BLaER1 (cell line): ENCODE measurements around the gene GZF1.

Experiments
- H3K27ac ChIP-seq: shearing (Covaris generic); formaldehyde crosslinking; 2 replicates; pipeline ENCODE4 v1.8.1; 2022
- H3K27me3 ChIP-seq: shearing (Covaris generic); formaldehyde crosslinking; 2 replicates; pipeline ENCODE4 v1.8.1; 2022
- H3K36me3 ChIP-seq: shearing (Covaris generic); formaldehyde crosslinking; 2 replicates; pipeline ENCODE4 v1.8.1; 2022
- H3K4me1 ChIP-seq: shearing (Covaris generic); formaldehyde crosslinking; 2 replicates; pipeline ENCODE4 v1.8.1; 2022
- H3K4me2 ChIP-seq: shearing (Covaris generic); formaldehyde crosslinking; 2 replicates; pipeline ENCODE4 v1.8.1; 2022
- H3K4me3 ChIP-seq: shearing (Covaris generic); formaldehyde crosslinking; 2 replicates; pipeline ENCODE4 v1.8.1; 2022
- H3K9ac ChIP-seq: shearing (Covaris generic); formaldehyde crosslinking; 2 replicates; pipeline ENCODE4 v1.8.1; 2022
- H3K9me3 ChIP-seq: shearing (Covaris generic); formaldehyde crosslinking; 2 replicates; pipeline ENCODE4 v1.8.1; 2022
- H4K20me1 ChIP-seq: shearing (Covaris generic); formaldehyde crosslinking; 2 replicates; pipeline ENCODE4 v1.8.1; 2022
- Cebpa-rat ChIP-seq: shearing (Covaris generic); IDR thresholded peaks from 2 replicates; pipeline ENCODE4 v1.8.1; 2022

The GZF1 gene

GRCh38 chr20:23401051-23401450 is 39.1 kb downstream of the GZF1 start:
- H3K36me3 ChIP-seq, result peaks cover 45% of the 10 kb centered on the region
- no peak overlapping the region for H3K4me3 ChIP-seq
- no peak overlapping the region for H3K9ac ChIP-seq
- no peak overlapping the region for H3K27ac ChIP-seq
- peaks cover 64% of the 10 kb centered on the region for H4K20me1 ChIP-seq
- peaks cover 24% of the 10 kb centered on the region for H3K4me1 ChIP-seq
- no peak overlapping the region for H3K4me2 ChIP-seq
- no peaks in the 10 kb centered on the region for H3K27me3 ChIP-seq
- H3K9me3 ChIP-seq, result no peaks in the 10 kb centered on the region
- no peak for TF ChIP-seq Cebpa-rat

DNA sequence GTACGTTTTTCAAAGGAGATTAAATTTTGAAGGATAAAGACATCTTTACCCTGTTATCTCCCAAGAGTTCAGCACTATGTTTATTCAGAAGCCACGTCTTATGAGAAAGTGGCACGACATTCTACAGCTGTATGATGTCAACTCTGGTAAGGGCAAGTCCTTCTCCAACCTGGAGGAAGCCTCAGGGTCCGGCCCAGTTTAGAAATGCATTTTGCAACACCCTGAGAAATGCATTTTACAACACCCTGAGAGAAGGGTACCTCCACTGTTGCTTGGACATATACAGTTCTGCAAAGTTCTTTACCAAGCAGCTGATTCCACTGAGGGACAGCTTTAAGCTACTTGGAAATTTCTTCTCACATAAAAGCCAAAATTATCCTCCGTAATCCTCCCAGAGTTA is 41.8 kb downstream of the GZF1 start:
- Histone ChIP-seq H3K4me1 (peaks cover 20% of the 10 kb centered on the region), H3K27ac (no peak overlapping the region), H3K36me3 (peaks cover 39% of the 10 kb centered on the region), H3K27me3 (no peaks in the 10 kb centered on the region), H4K20me1 (peaks cover 68% of the 10 kb centered on the region), H3K4me2 (no peak overlapping the region), H3K9me3 (no peaks in the 10 kb centered on the region), H3K9ac (no peak overlapping the region), H3K4me3 (no peak overlapping the region)
- no peak for TF ChIP-seq Cebpa-rat

- no peak overlapping the region for H3K9ac ChIP-seq
- peaks cover 35% of the 10 kb centered on the region for H3K36me3 ChIP-seq
- H3K4me1 ChIP-seq, result peaks cover 15% of the 10 kb centered on the region
- H3K4me2 ChIP-seq, result no peak overlapping the region
- H3K27me3 ChIP-seq, result no peaks in the 10 kb centered on the region
- H3K4me3 ChIP-seq, result no peak overlapping the region
- no peak for TF ChIP-seq Cebpa-rat
- H3K9me3 ChIP-seq, result no peaks in the 10 kb centered on the region
- peaks cover 72% of the 10 kb centered on the region for H4K20me1 ChIP-seq
- H3K27ac ChIP-seq, result no peak overlapping the region
These were observed 42.2 kb downstream of the GZF1 start for GRCh38 chr20:23404196-23404595.

- no peak overlapping the region for H3K4me2 ChIP-seq
- H3K4me1 ChIP-seq, result peaks cover 11% of the 10 kb centered on the region
- TF ChIP-seq Cebpa-rat, result no peak
- peaks cover 98% of the 10 kb centered on the region for H4K20me1 ChIP-seq
- H3K27me3 ChIP-seq, result no peaks in the 10 kb centered on the region
- H3K9ac ChIP-seq, result no peak overlapping the region
- H3K4me3 ChIP-seq, result no peak overlapping the region
- peaks cover 13% of the 10 kb centered on the region for H3K36me3 ChIP-seq
- no peak overlapping the region for H3K27ac ChIP-seq
- no peaks in the 10 kb centered on the region for H3K9me3 ChIP-seq
These were observed 44.9 kb downstream of the GZF1 start for GRCh38 chr20:23406880-23407279.

DNA sequence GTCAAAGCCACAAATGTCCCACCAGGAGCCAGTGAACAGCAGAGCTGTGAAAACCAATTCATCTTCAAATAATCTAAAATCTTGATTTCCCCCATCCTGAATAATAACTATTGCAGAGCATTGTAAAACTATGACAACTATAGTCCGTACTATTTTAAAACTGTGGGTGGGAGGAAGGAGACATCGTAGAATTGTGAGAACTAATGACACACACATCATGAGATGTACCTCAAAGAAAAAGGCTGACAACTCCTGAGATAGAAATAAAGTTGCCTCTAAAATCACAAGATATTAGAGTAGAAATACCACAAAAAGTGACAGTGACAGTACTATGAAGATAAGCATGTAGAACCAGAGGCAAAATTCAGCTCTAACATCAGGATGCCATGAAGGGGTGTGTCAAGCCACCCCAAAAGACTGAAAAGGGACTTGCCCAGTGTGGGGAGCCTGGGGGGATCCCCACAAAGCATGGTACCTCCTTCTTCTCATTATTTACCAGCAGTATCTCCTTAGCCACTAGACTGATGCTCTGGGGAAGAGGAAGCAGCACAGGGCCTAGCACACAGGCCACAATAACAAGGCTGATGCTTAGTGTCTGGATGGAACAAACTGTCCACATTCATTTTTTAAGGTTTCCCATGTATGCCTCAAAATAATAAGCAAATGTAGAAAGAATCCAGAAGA is 45.9 kb downstream of the GZF1 start:
- no peak overlapping the region for H3K27ac ChIP-seq
- H3K36me3 ChIP-seq, result peaks cover 2% of the 10 kb centered on the region
- H3K9ac ChIP-seq, result no peak overlapping the region
- peaks cover 98% of the 10 kb centered on the region for H4K20me1 ChIP-seq
- H3K27me3 ChIP-seq, result no peaks in the 10 kb centered on the region
- peaks cover 11% of the 10 kb centered on the region for H3K4me1 ChIP-seq
- H3K4me3 ChIP-seq, result no peak overlapping the region
- no peak for TF ChIP-seq Cebpa-rat
- no peaks in the 10 kb centered on the region for H3K9me3 ChIP-seq
- H3K4me2 ChIP-seq, result no peak overlapping the region

GRCh38 chr20:23408957-23409356 is 47.0 kb downstream of the GZF1 start:
- Histone ChIP-seq H3K27ac (no peak overlapping the region), H3K4me3 (no peak overlapping the region), H3K9ac (no peak overlapping the region), H3K4me1 (peaks cover 11% of the 10 kb centered on the region), H3K9me3 (no peaks in the 10 kb centered on the region), H4K20me1 (peaks cover 98% of the 10 kb centered on the region), H3K4me2 (no peak overlapping the region), H3K27me3 (no peaks in the 10 kb centered on the region), H3K36me3 (no peaks in the 10 kb centered on the region)
- TF ChIP-seq Cebpa-rat, result no peak

- Histone ChIP-seq H3K36me3 (no peaks in the 10 kb centered on the region), H3K9ac (no peak overlapping the region), H3K27ac (no peak overlapping the region), H3K27me3 (no peaks in the 10 kb centered on the region), H4K20me1 (peaks cover 97% of the 10 kb centered on the region), H3K4me1 (peaks cover 11% of the 10 kb centered on the region), H3K9me3 (no peaks in the 10 kb centered on the region), H3K4me2 (no peak overlapping the region), H3K4me3 (no peak overlapping the region)
- TF ChIP-seq Cebpa-rat, result no peak
These were observed 47.8 kb downstream of the GZF1 start for GRCh38 chr20:23409800-23410199.

DNA sequence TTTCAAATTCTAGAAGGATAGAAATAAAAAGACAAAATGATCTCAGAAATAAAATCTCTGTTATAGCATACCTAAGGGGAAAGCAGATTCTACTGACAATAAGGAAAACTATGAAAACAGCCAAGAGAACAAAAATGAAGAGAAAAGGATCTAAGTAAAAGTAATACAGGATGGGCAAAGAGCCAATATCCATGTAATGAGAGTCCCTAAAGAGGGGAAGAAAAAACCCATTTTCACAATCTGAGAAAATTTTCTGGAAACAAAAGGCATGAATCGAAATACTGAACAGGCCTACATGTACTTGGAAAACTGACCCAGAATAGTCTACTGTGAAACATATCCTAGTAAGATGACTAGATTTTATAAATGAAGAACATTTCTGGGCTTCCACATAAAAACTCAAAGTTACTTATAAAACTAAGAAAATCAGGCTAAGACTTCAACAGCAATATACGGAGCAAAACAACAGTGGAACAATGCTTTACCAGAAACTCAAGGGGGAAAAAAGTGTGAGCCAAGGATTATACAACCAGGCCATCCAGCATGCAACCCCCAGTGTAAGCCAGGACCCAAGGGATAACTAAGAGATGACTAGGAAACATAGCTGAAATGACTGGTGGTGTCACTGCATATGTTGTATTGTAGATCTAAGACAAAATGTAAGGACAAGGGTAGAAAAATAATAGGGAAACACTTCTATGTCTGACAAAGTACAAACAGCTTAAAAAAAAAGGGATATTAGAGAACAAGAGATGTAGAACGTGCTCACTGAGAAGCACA is 49.1 kb downstream of the GZF1 start:
- no peak overlapping the region for H3K4me2 ChIP-seq
- no peak for TF ChIP-seq Cebpa-rat
- no peaks in the 10 kb centered on the region for H3K9me3 ChIP-seq
- no peak overlapping the region for H3K4me3 ChIP-seq
- H3K27ac ChIP-seq, result no peak overlapping the region
- H3K9ac ChIP-seq, result no peak overlapping the region
- H3K4me1 ChIP-seq, result peaks cover 11% of the 10 kb centered on the region
- 0 out of 2 replicates have a peak, but pooled peaks cover 5% of the 10 kb centered on the region for H3K36me3 ChIP-seq
- peaks cover 94% of the 10 kb centered on the region for H4K20me1 ChIP-seq
- no peaks in the 10 kb centered on the region for H3K27me3 ChIP-seq

- no peak for TF ChIP-seq Cebpa-rat
- Histone ChIP-seq H3K27ac (no peak overlapping the region), H3K9ac (no peak overlapping the region), H3K4me3 (no peak overlapping the region), H3K27me3 (no peaks in the 10 kb centered on the region), H3K9me3 (no peaks in the 10 kb centered on the region), H3K4me2 (no peak overlapping the region), H3K4me1 (peaks cover 11% of the 10 kb centered on the region), H4K20me1 (peaks cover 95% of the 10 kb centered on the region), H3K36me3 (0 out of 2 replicates have a peak, but pooled peaks cover 5% of the 10 kb centered on the region)
These were observed 50.0 kb downstream of the GZF1 start for GRCh38 chr20:23412026-23412425.

- Histone ChIP-seq H3K4me1 (peaks cover 15% of the 10 kb centered on the region), H3K4me2 (no peak overlapping the region), H3K4me3 (no peak overlapping the region), H3K27me3 (no peaks in the 10 kb centered on the region), H3K27ac (no peak overlapping the region), H3K9me3 (no peaks in the 10 kb centered on the region), H3K36me3 (0 out of 2 replicates have a peak, but pooled peaks cover 5% of the 10 kb centered on the region), H4K20me1 (peaks cover 95% of the 10 kb centered on the region), H3K9ac (no peak overlapping the region)
- TF ChIP-seq Cebpa-rat, result no peak
These were observed 52.0 kb downstream of the GZF1 start for GRCh38 chr20:23413862-23414422.
